Measurements from ENCODE around the gene BZW2.

Gene BZW2

DNA sequence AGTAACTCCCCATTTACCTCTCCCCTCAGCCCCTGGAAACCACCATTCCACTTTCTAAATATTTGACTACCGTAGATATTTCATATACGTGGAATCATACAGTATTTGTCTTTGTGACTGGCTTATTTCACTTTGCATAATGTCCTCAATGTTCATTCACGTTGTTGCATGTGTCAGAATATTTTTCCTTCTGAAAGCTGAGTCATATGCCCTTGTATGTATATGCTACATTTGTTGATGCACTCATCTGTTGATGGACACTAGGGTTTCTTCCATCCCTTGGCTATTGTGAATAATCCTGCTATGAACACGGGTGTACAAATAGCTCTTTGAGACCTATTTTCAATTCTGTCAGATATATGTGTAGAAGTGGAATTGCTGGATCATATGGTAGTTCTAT lies 81.8 kb downstream of the BZW2 start:
- Histone ChIP-seq H3K4me3 (no peak overlapping the region), H3K36me3 (no peaks in the 10 kb centered on the region), H3K4me1 (peaks cover 0 to 5% (median 0%) of the 10 kb centered on the region in 10 experiments; a peak in 1 of 20 replicates), H3K27me3 (no peaks in the 10 kb centered on the region), H3K9me3 (replicated peaks in 1 of 11) (0 out of 22 replicates have a peak, but pooled peaks cover 0 to 5% (median 0%) of the 10 kb centered on the region in 11 experiments), H3K27ac (no peak overlapping the region), H3K9ac (no peak overlapping the region), H3K4me2 (no peak overlapping the region), H4K20me1 (no peaks in the 10 kb centered on the region)
- no peak for TF ChIP-seq Cebpa-rat (IDR thresholded peaks at IDR 0.05)

DNA sequence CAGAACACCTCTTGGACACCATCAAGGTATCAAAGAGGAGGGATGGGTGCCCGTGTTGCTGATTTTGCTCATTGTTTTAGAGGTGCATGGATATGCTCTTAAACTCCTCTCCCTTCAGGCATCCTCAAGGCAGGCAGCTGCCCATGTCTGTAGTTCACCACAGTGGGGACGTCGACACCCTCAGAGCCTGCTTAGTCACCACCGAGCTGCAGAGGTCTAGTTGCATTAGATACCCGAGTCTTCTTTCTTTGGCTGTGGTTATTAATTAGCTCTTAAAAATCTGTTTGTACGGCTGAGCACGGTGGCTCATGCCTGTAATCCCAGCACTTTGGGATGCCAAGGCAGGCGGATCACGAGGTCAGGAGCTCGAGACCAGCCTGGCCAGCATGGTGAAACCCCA lies 82.8 kb downstream of the BZW2 start:
- Histone ChIP-seq H3K4me1 (peaks cover 0 to 5% (median 0%) of the 10 kb centered on the region in 10 experiments; a peak in 1 of 20 replicates), H3K36me3 (no peaks in the 10 kb centered on the region), H4K20me1 (no peaks in the 10 kb centered on the region), H3K9me3 (replicated peaks in 1 of 11) (0 out of 22 replicates have a peak, but pooled peaks cover 0 to 5% (median 0%) of the 10 kb centered on the region in 11 experiments), H3K4me2 (no peak overlapping the region), H3K4me3 (no peak overlapping the region), H3K27me3 (no peaks in the 10 kb centered on the region), H3K9ac (no peak overlapping the region), H3K27ac (no peak overlapping the region)
- TF ChIP-seq Cebpa-rat (IDR thresholded peaks at IDR 0.05): no peak

- Histone ChIP-seq H3K9ac (no peak overlapping the region), H3K9me3 (replicated peaks in 1 of 11) (0 out of 22 replicates have a peak, but pooled peaks cover 0 to 5% (median 0%) of the 10 kb centered on the region in 11 experiments), H3K27me3 (no peaks in the 10 kb centered on the region), H3K4me3 (no peak overlapping the region), H3K4me2 (no peak overlapping the region), H3K4me1 (peaks cover 0 to 5% (median 0%) of the 10 kb centered on the region in 10 experiments; a peak in 1 of 20 replicates), H3K27ac (no peak overlapping the region), H3K36me3 (no peaks in the 10 kb centered on the region), H4K20me1 (no peaks in the 10 kb centered on the region)
- no peak for TF ChIP-seq Cebpa-rat (IDR thresholded peaks at IDR 0.05)
Observed at GRCh38 chr7:16729541-16729940, 83.6 kb downstream of the BZW2 start.

- H3K4me1 ChIP-seq: peaks cover 0 to 5% (median 0%) of the 10 kb centered on the region in 10 experiments; a peak in 1 of 20 replicates
- 0 out of 22 replicates have a peak, but pooled peaks cover 0 to 5% (median 0%) of the 10 kb centered on the region in 11 experiments for H3K9me3 ChIP-seq (replicated peaks in 1 of 11)
- H3K36me3 ChIP-seq: no peaks in the 10 kb centered on the region
- H3K27ac ChIP-seq: no peak overlapping the region
- H3K27me3 ChIP-seq: no peaks in the 10 kb centered on the region
- no peak for TF ChIP-seq Cebpa-rat (IDR thresholded peaks at IDR 0.05)
- no peak overlapping the region for H3K9ac ChIP-seq
- no peak overlapping the region for H3K4me3 ChIP-seq
- H4K20me1 ChIP-seq: no peaks in the 10 kb centered on the region
- no peak overlapping the region for H3K4me2 ChIP-seq
Observed at GRCh38 chr7:16730937-16731336, 85.0 kb downstream of the BZW2 start.

DNA sequence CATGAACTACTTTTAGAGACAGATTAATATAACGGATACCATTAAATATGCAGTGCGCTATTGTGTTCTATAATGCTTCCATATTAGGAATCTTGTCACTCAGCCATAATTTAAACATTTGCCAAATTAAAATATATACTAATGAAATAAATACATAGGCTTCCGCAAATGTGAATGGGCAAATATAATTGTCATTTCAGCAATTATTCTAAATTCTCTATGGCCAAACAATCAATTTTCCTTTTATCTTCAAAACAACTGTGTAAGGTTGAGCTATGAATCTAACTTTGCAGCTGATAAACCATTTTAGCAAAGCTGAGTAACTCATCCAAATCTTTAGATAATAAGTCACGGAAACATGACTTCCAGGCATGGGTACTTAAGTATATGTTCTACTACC lies 86.8 kb downstream of the BZW2 start:
- TF ChIP-seq Cebpa-rat (IDR thresholded peaks at IDR 0.05): no peak
- Histone ChIP-seq H3K4me2 (no peak overlapping the region), H4K20me1 (no peaks in the 10 kb centered on the region), H3K27ac (no peak overlapping the region), H3K4me3 (no peak overlapping the region), H3K4me1 (peaks cover 0 to 5% (median 0%) of the 10 kb centered on the region in 10 experiments; a peak in 1 of 20 replicates), H3K36me3 (no peaks in the 10 kb centered on the region), H3K9ac (no peak overlapping the region), H3K9me3 (replicated peaks in 1 of 11) (0 out of 22 replicates have a peak, but pooled peaks cover 0 to 5% (median 0%) of the 10 kb centered on the region in 11 experiments), H3K27me3 (no peaks in the 10 kb centered on the region)

GRCh38 chr7:16734148-16734726 lies 88.3 kb downstream of the BZW2 start:
- Histone ChIP-seq H3K27me3 (no peaks in the 10 kb centered on the region), H3K4me3 (no peak overlapping the region), H3K9ac (no peak overlapping the region), H3K9me3 (replicated peaks in 1 of 11) (0 out of 22 replicates have a peak, but pooled peaks cover 0 to 5% (median 0%) of the 10 kb centered on the region in 11 experiments), H3K4me2 (no peak overlapping the region), H4K20me1 (no peaks in the 10 kb centered on the region), H3K36me3 (no peaks in the 10 kb centered on the region), H3K27ac (no peak overlapping the region), H3K4me1 (peaks cover 0 to 5% (median 0%) of the 10 kb centered on the region in 10 experiments; a peak in 1 of 20 replicates)
- TF ChIP-seq Cebpa-rat (IDR thresholded peaks at IDR 0.05): no peak

- no peaks in the 10 kb centered on the region for H3K27me3 ChIP-seq
- H3K36me3 ChIP-seq: no peaks in the 10 kb centered on the region
- no peak for TF ChIP-seq Cebpa-rat (IDR thresholded peaks at IDR 0.05)
- no peak overlapping the region for H3K27ac ChIP-seq
- H3K4me2 ChIP-seq: no peak overlapping the region
- H4K20me1 ChIP-seq: no peaks in the 10 kb centered on the region
- no peak overlapping the region for H3K9ac ChIP-seq
- H3K4me1 ChIP-seq: peaks cover 0 to 5% (median 0%) of the 10 kb centered on the region in 10 experiments; a peak in 1 of 20 replicates
- no peak overlapping the region for H3K4me3 ChIP-seq
- H3K9me3 ChIP-seq (replicated peaks in 1 of 11): 0 out of 22 replicates have a peak, but pooled peaks cover 0 to 5% (median 0%) of the 10 kb centered on the region in 11 experiments
Observed at GRCh38 chr7:16735020-16735419, 89.0 kb downstream of the BZW2 start.

- Histone ChIP-seq H3K4me1 (no peaks in the 10 kb centered on the region), H3K27me3 (no peaks in the 10 kb centered on the region), H3K4me2 (no peak overlapping the region), H3K36me3 (no peaks in the 10 kb centered on the region), H3K9ac (no peak overlapping the region), H3K27ac (no peak overlapping the region), H3K9me3 (replicated peaks in 1 of 11) (no peaks in the 10 kb centered on the region), H4K20me1 (no peaks in the 10 kb centered on the region), H3K4me3 (no peak overlapping the region)
- TF ChIP-seq Cebpa-rat (IDR thresholded peaks at IDR 0.05): no peak
Observed at GRCh38 chr7:16738011-16738688, 92.2 kb downstream of the BZW2 start.

GRCh38 chr7:16739863-16740622 lies 94.1 kb downstream of the BZW2 start:
- Histone ChIP-seq H3K9ac (no peak overlapping the region), H3K36me3 (no peaks in the 10 kb centered on the region), H3K9me3 (replicated peaks in 1 of 11) (no peaks in the 10 kb centered on the region), H4K20me1 (no peaks in the 10 kb centered on the region), H3K27me3 (no peaks in the 10 kb centered on the region), H3K27ac (no peak overlapping the region), H3K4me3 (no peak overlapping the region), H3K4me2 (no peak overlapping the region), H3K4me1 (peaks cover 0 to 4% (median 0%) of the 10 kb centered on the region in 10 experiments; a peak in 2 of 20 replicates)
- TF ChIP-seq Cebpa-rat (IDR thresholded peaks at IDR 0.05): no peak
